CD4-positive, alpha-beta T cell (primary cell): ENCODE results near the gene NR5A2. TPM values are rescaled to one million over a fixed set of nuclear protein-coding genes. Genes with fewer than 3 reads are reported as not detected.

Experiments
- ATAC-seq: fragments of 200-7000 bp; cut with Tn5 transposase; one replicate; pipeline ENCODE4 v1.10.0; 2022; ENCODE audit warnings: mild to moderate bottlenecking; ENCODE audit not compliant: poor library complexity
- CTCF ChIA-PET: fragments of 350-600 bp; sonication (Branson Sonifier 250); formaldehyde crosslinking; loops from one replicate; lab custom pipeline; 2021; ENCODE audit warnings: antibody characterized with exemption, inconsistent platforms; lab: Charles Lee
- POLR2A ChIA-PET: fragments of 350-600 bp; sonication (Branson Sonifier 250); formaldehyde crosslinking; loops from one replicate; lab custom pipeline; 2021; ENCODE audit warnings: antibody characterized with exemption, inconsistent platforms; lab: Charles Lee
- DNase-seq, 14 experiments: peaks; one replicate each; pipeline ENCODE4 v3.0.0-alpha.2; 2013 to 2020; ENCODE audit warnings: mixed read lengths in 2 of 14
- H3K27ac ChIP-seq, 2 donors: one replicate each; pipeline versions ENCODE4 v1.5.1 to v1.7.0; 2013; ENCODE audit warnings: low read length in 2 of 2, low read depth in 1 of 2, mild to moderate bottlenecking in 1 of 2
- H3K27me3 ChIP-seq, 2 experiments: 1 replicate in 1 of 2; 2 replicates in 1 of 2; pipeline versions ENCODE4 v1.6.1 to v1.7.0; 2013; ENCODE audit warnings: low read length in 2 of 2, control low read depth in 1 of 2, mild to moderate bottlenecking in 1 of 2, moderate library complexity in 1 of 2; ENCODE audit not compliant: insufficient read depth in 2 of 2, control insufficient read depth in 1 of 2
- H3K36me3 ChIP-seq: one replicate; pipeline ENCODE4 v1.6.1; 2013; ENCODE audit warnings: low read length, control low read depth; ENCODE audit not compliant: insufficient read depth
- H3K4me1 ChIP-seq: one replicate; pipeline ENCODE4 v1.6.1; 2013; ENCODE audit warnings: low read length, control low read depth; ENCODE audit not compliant: insufficient read depth
- H3K4me3 ChIP-seq: one replicate; pipeline ENCODE4 v1.5.1; 2013; ENCODE audit warnings: mild to moderate bottlenecking, low read length, moderate library complexity
- H3K9me3 ChIP-seq, 2 experiments: 1 replicate in 1 of 2; 2 replicates in 1 of 2; pipeline versions ENCODE4 v1.6.1 to v1.7.0; 2013; ENCODE audit warnings: low read length in 2 of 2, mild to moderate bottlenecking in 2 of 2, control low read depth in 1 of 2, moderate library complexity in 1 of 2; ENCODE audit not compliant: control insufficient read depth in 1 of 2, insufficient read depth in 1 of 2
- H3K27ac Mint-ChIP-seq: one replicate; pipeline ENCODE4 v1.8.0; 2020; ENCODE audit warnings: mixed read lengths
- H3K27me3 Mint-ChIP-seq: one replicate; pipeline ENCODE4 v1.8.0; 2021; ENCODE audit warnings: mixed read lengths
- H3K36me3 Mint-ChIP-seq: one replicate; pipeline ENCODE4 v1.8.0; 2021; ENCODE audit warnings: low read depth, mixed read lengths
- H3K4me1 Mint-ChIP-seq: one replicate; pipeline ENCODE4 v1.8.0; 2021; ENCODE audit warnings: low read depth, mixed read lengths
- H3K4me3 Mint-ChIP-seq: one replicate; pipeline ENCODE4 v1.8.0; 2020; ENCODE audit warnings: mild to moderate bottlenecking, mixed read lengths
- H3K9me3 Mint-ChIP-seq: one replicate; pipeline ENCODE4 v1.8.0; 2020; ENCODE audit warnings: mixed read lengths
- intact Hi-C, 2 experiments: fragments of 100-400 bp; cut with DNase I in 1 of 2; cut with micrococcal nuclease in 1 of 2; formaldehyde crosslinking; loops; one replicate each; pipeline versions ENCODE4 v1.15.1 to v1.9.0; 2023 to 2025; cut with DNase I, micrococcal nuclease
- total RNA-seq, 174 experiments: library from RNA in 2 of 174; stranded (reverse) in 2 of 174; gene quantifications; one replicate each; pipeline ENCODE4 v1.2.3 and lab custom pipeline; 2021 to 2026
- TF ChIP-seq, protein P1 (sequence below): fragments of 200-600 bp; IDR thresholded peaks from one replicate; pipeline ENCODE4 v1.8.0; 2022; ENCODE audit warnings: antibody characterized with exemption, mild to moderate bottlenecking

Gene NR5A2
- total RNA-seq, 2 experiments from 2014 or later = not detected

GRCh38 chr1:200116324-200116723, 88.8 kb downstream of the NR5A2 start:
- DNase-seq (no peak), ATAC-seq (no peak)
- Mint-ChIP-seq H3K4me1 (no peaks in the 10 kb centered on the region), H3K4me3 (no peak overlapping the region), H3K9me3 (no peaks in the 10 kb centered on the region), H3K27ac (no peak overlapping the region), H3K27me3 (peaks cover 9% of the 10 kb centered on the region), H3K36me3 (no peaks in the 10 kb centered on the region)
- H3K27me3 ChIP-seq = no peaks in the 10 kb centered on the region
- no peaks in the 10 kb centered on the region for H3K36me3 ChIP-seq
- intact Hi-C loops = no loop called here
- H3K9me3 ChIP-seq = no peaks in the 10 kb centered on the region
- H3K27ac ChIP-seq = no peak overlapping the region
- H3K4me3 ChIP-seq = no peak overlapping the region
- H3K4me1 ChIP-seq = no peaks in the 10 kb centered on the region
- ChIA-PET CTCF (no interaction called here), POLR2A (no interaction called here)
- TF ChIP-seq, protein P1, sequence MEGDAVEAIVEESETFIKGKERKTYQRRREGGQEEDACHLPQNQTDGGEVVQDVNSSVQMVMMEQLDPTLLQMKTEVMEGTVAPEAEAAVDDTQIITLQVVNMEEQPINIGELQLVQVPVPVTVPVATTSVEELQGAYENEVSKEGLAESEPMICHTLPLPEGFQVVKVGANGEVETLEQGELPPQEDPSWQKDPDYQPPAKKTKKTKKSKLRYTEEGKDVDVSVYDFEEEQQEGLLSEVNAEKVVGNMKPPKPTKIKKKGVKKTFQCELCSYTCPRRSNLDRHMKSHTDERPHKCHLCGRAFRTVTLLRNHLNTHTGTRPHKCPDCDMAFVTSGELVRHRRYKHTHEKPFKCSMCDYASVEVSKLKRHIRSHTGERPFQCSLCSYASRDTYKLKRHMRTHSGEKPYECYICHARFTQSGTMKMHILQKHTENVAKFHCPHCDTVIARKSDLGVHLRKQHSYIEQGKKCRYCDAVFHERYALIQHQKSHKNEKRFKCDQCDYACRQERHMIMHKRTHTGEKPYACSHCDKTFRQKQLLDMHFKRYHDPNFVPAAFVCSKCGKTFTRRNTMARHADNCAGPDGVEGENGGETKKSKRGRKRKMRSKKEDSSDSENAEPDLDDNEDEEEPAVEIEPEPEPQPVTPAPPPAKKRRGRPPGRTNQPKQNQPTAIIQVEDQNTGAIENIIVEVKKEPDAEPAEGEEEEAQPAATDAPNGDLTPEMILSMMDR = no peak

DNA sequence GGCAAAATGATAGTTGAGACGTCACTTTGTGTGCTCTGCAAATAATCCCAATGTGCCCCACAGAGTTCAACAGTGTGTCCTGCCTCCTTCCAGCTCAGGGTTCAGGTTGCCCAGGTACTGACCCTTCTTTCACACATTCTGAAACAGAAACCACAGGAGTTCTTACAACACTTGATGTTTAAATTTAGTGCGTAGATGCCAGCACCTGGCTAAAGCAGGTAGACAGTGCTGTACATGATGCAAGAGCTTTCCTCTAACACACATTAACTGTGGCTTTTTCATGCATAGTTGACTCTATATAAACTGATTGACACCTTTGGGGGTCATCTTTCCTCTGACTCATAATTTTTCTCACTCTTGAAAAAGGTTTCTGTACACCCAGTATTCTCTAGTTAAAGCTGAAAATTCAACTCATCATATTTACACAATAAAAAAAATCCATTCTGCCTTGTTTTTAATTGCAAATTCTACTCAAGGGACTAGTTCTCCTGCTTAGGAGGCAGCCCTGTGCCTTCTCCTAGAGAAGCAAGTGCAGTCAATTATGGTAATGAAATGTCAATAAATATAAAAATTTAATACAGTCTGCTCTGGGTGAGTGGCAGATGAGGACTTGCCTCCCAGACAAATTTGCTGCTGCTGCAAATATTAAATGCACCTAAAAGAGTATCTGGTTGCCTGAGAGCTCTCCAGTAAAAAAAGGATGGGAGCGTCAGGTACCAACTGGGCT, 91.4 kb downstream of the NR5A2 start:
- no peak overlapping the region for H3K27ac Mint-ChIP-seq
- Histone ChIP-seq H3K36me3 (no peaks in the 10 kb centered on the region), H3K27ac (no peak overlapping the region), H3K27me3 (no peaks in the 10 kb centered on the region), H3K4me3 (no peak overlapping the region), H3K9me3 (no peaks in the 10 kb centered on the region), H3K4me1 (no peaks in the 10 kb centered on the region)
- CTCF ChIA-PET = no interaction called here
- H3K4me1 Mint-ChIP-seq = no peaks in the 10 kb centered on the region
- POLR2A ChIA-PET = no interaction called here
- ATAC-seq = no peak
- TF ChIP-seq, protein P1 = no peak
- no peak for DNase-seq
- no peaks in the 10 kb centered on the region for H3K36me3 Mint-ChIP-seq
- H3K27me3 Mint-ChIP-seq = peaks cover 14% of the 10 kb centered on the region
- no peaks in the 10 kb centered on the region for H3K9me3 Mint-ChIP-seq
- intact Hi-C loops = no loop called here
- H3K4me3 Mint-ChIP-seq = no peak overlapping the region

GRCh38 chr1:200121421-200121820, 93.9 kb downstream of the NR5A2 start:
- Mint-ChIP-seq H3K4me3 (no peak overlapping the region), H3K9me3 (no peaks in the 10 kb centered on the region), H3K4me1 (no peaks in the 10 kb centered on the region), H3K27me3 (peaks cover 10% of the 10 kb centered on the region), H3K27ac (no peak overlapping the region), H3K36me3 (no peaks in the 10 kb centered on the region)
- H3K36me3 ChIP-seq = no peaks in the 10 kb centered on the region
- TF ChIP-seq, protein P1 = no peak
- intact Hi-C loops = no loop called here
- H3K27me3 ChIP-seq = no peaks in the 10 kb centered on the region
- POLR2A ChIA-PET = no interaction called here
- H3K4me1 ChIP-seq = no peaks in the 10 kb centered on the region
- DNase-seq (no peak), ATAC-seq (no peak)
- CTCF ChIA-PET = interaction anchor here (0.6 kb wide), 1 partner anchor 185 kb away, joined by 3 read pairs; no protein-coding TSS in a partner anchor
- no peak overlapping the region for H3K27ac ChIP-seq
- H3K4me3 ChIP-seq = no peak overlapping the region
- no peaks in the 10 kb centered on the region for H3K9me3 ChIP-seq
